NCI-H1417 (cell line): Measurements from ENCODE around the gene PFKL.
"Not testable (repeated sequence)": the region's sequence is repeated elsewhere in the genome, so short reads cannot be mapped to it uniquely, and the experiment has no call there.

Source experiments
- DNase-seq, 3 experiments: peaks; one replicate each; lab custom pipeline; 2025; lab: John Stamatoyannopoulos, UW

Gene PFKL

GRCh38 chr21:44279354-44280260, 20.2 kb upstream of the PFKL start:
- DNase-seq: peak; percentile 42 to 92 (median 62)

GRCh38 chr21:44281801-44282200, 18.1 kb upstream of the PFKL start:
- DNase-seq: no peak

GRCh38 chr21:44282370-44282769, 17.5 kb upstream of the PFKL start:
- no peak for DNase-seq

GRCh38 chr21:44283211-44283785, 16.6 kb upstream of the PFKL start:
- not testable (repeated sequence) for DNase-seq

- DNase-seq: no peak
Observed at GRCh38 chr21:44283948-44284347, 15.9 kb upstream of the PFKL start.

GRCh38 chr21:44285138-44285992, 14.5 kb upstream of the PFKL start, which contains the start of gene AIRE:
TSS of gene AIRE (plus strand) at chr21:44285876. CDS start at chr21:44286007, 131 bp downstream.
- DNase-seq: no peak

- no peak for DNase-seq
Observed at GRCh38 chr21:44286086-44286715, 13.7 kb upstream of the PFKL start.

- DNase-seq: no peak
Observed at GRCh38 chr21:44286716-44287632, 12.9 kb upstream of the PFKL start.

GRCh38 chr21:44288251-44289110, 11.4 kb upstream of the PFKL start:
- no peak for DNase-seq

- DNase-seq: no peak
Observed at GRCh38 chr21:44289381-44290010, 10.4 kb upstream of the PFKL start.

GRCh38 chr21:44290327-44291077, 9.4 kb upstream of the PFKL start:
- no peak for DNase-seq

- DNase-seq: no peak
Observed at GRCh38 chr21:44291078-44291935, 8.5 kb upstream of the PFKL start.

- DNase-seq: no peak
Observed at GRCh38 chr21:44291936-44292811, 7.7 kb upstream of the PFKL start.

- DNase-seq: no peak
Observed at GRCh38 chr21:44292812-44293195, 7.0 kb upstream of the PFKL start.

- no peak for DNase-seq
Observed at GRCh38 chr21:44293551-44294231, 6.2 kb upstream of the PFKL start.
